ENCODE results near the gene MINDY4.

DNA sequence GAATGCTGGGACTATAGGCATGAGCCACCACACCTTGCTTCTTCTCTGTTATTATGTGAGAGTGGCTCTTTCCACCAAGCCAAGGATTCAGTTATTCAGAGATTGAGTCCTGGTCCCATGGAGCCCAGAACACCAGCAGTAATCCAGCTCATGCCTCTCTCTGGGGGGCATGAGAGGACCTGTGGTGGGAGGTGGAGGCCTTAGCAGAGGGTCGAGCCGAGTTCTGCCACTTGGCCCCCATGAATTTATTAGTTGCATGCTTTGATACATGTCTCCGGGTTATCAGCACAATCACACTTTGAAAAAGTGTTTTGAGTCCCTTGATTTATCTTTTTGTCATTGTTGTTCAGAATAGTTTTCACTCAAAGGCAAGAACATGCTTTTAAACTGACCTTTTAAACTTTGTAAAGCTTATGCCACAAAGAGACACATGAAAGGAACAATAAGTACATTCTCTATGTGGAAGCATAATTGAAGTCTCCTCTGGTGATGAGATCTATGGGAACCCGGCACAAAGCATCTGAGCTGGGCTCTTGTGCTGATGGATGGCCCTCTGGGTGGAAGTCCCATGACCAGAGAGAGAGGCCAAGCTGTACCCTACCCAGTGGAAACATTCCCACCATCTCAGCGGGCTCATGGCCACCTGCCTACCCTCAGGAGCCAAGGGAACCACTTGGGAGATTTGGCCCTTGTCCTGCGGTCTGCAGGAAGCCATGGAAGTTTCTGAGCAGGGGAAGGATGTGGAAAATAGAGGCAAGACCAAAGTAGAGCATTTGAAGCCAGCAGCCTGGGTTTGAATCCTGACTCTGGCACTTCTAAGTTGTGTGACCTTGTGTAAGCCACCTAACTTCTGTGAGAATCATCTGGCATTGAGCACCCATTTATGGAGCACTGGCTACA lies 53.9 kb downstream of the MINDY4 start:
- no peak for TF ChIP-seq CEBPB (IDR thresholded peaks at IDR 0.05; ENCODE audit: low read depth, low read length)
- TF ChIP-seq HDAC6 (IDR thresholded peaks at IDR 0.05; ENCODE audit: low read depth, low read length): no peak
- TF ChIP-seq NANOG (IDR thresholded peaks at IDR 0.05; ENCODE audit: insufficient read depth, low read depth, low read length, poor library complexity, severe bottlenecking): no peak
- no peak for TF ChIP-seq CTCF (IDR thresholded peaks at IDR 0.05; ENCODE audit: control extremely low read depth in 1 of 3, insufficient read depth in 1 of 3, low read depth in 1 of 3, low read length in 3 of 3)
- TF ChIP-seq EZH2 (IDR thresholded peaks at IDR 0.05; ENCODE audit: low read depth, low read length, severe bottlenecking): no peak
- TF ChIP-seq ZNF274 (IDR thresholded peaks at IDR 0.05; ENCODE audit: borderline replicate concordance, extremely low read depth, low read length): no peak
- TF ChIP-seq RNF2 (IDR thresholded peaks at IDR 0.05; ENCODE audit: borderline replicate concordance, low read depth, low read length, missing control alignments, poor library complexity, severe bottlenecking): no peak
- no peak for TF ChIP-seq HDAC2 (IDR thresholded peaks at IDR 0.05; ENCODE audit: borderline replicate concordance in 1 of 2, low read depth in 2 of 2, low read length in 2 of 2)

All from H1 (cell line).